Measurements from ENCODE around the gene WIPF2.
A peak's percentile ranks its signal among the peaks of the same experiment; 100 is the strongest.
"Not testable (repeated sequence)": the region's sequence is repeated elsewhere in the genome, so short reads cannot be mapped to it uniquely, and the experiment has no call there.

WIPF2 gene

DNA sequence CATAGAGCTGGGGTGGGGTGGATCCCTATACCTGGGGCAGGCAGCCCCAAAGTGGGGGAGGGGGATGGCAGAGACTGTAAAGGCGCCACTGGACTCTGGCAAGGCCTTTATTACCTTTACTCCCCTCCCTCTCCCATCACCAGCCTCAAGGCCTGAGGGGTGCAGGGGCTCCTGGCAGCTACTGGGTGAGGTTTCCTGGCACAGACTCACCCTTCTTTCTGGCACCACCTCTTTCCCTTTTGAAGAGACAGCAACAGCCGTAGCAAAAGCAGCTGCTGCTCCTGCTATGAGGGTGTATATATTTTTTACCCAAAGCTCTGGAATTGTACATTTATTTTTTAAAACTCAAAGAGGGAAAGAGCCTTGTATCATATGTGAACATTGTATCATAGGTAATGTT is 24.3 kb upstream of the WIPF2 start:
- DNase-seq: no peak

GRCh38 chr17:40197550-40197949 is 21.6 kb upstream of the WIPF2 start:
- no peak for DNase-seq

- DNase-seq: not testable (repeated sequence)
These were observed 21.1 kb upstream of the WIPF2 start for GRCh38 chr17:40197965-40198456.

- DNase-seq: no peak
These were observed 20.5 kb upstream of the WIPF2 start for GRCh38 chr17:40198576-40198975.

DNA sequence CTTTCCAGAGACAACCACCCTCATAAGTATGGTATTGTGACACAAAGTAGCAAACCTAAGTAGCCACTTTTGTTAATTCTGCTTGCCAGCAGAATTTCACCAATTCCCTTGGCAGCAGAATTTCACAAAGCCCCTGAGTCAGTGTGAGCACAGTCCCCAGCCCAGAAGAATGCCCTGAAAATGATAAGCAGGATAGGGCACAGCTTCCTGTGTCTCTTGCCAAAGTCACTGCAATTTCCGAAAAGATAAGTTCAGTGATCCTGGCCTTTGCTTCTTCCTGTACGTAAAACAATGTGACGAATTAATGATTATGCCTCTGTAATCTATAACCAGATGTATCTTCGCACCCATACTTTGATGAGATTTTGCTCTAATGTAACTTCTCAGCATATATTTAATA is 16.0 kb upstream of the WIPF2 start:
- DNase-seq: no peak

DNA sequence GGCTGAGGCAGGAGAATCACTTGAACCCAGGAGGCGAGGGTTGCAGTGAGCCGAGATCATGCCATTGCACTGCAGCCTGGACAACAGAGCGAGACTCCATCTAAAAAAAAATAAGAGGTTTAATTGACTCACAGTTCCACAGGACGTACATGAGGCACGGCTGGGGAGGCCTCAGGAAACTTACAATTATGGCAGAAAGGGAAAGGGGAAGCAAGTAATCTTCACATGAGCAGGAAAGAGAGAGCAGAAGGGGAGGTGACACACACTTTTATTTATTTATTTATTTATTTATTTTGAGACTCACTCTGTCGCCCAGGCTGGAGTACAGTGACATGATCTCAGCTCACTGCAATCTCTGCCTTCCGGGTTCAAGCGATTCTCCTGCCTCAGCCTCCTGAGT is 12.9 kb upstream of the WIPF2 start:
- DNase-seq: not testable (repeated sequence)

DNA sequence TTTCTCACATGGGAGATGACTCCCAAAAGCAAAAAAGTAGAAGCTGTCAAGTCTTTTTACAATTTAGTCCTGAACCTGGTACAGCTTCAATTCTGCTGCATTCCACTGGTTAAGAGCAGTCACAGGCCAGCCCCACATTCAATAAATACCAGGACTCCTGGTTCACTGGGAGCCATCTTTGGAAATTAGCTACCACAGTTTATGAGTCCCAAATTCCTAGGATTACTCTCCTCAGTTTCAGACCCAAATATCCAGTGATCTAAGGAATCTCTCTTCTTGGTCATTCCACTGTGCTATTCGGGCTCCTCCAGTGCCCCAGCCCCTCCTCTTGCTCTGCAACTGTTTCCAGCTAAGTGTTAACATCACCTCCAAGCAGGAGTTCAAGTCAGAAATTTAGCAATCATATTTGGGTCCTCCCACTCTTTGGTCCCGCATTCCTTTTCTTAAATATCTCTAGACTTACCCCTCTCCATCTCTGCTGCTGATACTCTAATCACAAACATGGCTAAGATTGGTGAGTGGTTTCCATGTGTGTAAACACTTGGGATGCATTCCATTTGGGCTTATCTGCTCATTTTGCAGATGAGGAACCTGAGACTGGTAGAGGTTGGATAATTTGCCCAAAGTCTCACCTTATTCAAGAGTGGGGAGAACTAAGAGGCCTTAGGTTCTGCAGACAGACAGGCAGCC is 9.6 kb upstream of the WIPF2 start:
- no peak for DNase-seq

DNA sequence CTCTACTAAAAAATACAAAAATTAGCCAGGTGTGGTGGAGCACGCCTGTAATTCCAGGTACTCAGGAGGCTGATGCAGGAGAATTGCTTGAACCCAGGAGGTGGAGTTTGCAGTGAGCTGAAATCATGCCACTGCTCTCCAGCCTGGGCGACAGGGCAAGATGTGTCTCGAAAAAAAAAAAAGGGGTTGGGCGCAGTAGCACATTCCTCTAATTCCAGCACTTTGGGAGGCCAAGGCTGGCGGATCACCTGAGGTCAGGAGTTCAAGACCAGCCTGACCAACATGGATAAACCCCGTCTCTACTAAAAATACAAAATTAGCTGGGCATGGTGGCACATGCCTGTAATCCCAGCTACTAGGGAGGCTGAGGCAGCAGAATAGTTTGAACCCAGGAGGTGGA is 5.2 kb upstream of the WIPF2 start:
- not testable (repeated sequence) for DNase-seq

- DNase-seq: no peak
These were observed 931 bp upstream of the WIPF2 start for GRCh38 chr17:40218006-40218739.

DNA sequence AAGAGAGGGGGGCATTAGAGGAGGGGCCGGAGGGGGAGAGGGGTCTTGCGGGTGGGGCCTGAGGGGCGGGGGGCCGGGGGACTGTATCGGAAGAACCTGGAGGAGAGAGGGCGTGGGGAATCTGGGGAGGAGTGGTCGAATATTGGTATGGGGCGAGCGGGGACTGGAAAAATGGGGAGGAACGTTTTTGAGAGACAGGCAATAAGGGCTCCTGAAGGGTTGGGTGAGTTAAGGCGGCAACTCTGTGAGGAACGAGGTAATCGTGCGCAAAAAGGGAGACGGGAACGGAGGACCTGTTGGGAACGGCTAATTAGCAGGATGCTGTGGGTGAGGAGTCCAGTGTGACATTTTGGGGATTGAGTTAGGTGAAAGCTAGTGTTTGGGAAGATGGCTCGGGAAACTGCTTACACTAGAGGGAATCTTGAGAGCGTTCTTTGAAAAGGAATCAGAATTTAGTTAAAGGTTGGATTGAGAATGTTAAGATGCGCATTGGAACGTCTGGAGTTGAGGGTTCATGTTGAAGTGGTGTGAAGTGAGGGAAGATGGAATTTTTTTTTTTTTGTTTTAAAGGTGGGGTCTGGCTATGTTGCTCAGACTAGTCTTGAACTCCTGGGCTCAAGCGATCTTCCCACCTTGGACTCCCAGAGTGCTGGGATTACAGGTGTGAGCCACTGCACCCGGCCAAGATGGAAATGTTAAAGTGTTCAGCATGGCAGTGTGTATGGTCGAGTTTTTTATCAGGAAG is 662 bp downstream of the WIPF2 start:
- DNase-seq: peak; percentile 11

DNA sequence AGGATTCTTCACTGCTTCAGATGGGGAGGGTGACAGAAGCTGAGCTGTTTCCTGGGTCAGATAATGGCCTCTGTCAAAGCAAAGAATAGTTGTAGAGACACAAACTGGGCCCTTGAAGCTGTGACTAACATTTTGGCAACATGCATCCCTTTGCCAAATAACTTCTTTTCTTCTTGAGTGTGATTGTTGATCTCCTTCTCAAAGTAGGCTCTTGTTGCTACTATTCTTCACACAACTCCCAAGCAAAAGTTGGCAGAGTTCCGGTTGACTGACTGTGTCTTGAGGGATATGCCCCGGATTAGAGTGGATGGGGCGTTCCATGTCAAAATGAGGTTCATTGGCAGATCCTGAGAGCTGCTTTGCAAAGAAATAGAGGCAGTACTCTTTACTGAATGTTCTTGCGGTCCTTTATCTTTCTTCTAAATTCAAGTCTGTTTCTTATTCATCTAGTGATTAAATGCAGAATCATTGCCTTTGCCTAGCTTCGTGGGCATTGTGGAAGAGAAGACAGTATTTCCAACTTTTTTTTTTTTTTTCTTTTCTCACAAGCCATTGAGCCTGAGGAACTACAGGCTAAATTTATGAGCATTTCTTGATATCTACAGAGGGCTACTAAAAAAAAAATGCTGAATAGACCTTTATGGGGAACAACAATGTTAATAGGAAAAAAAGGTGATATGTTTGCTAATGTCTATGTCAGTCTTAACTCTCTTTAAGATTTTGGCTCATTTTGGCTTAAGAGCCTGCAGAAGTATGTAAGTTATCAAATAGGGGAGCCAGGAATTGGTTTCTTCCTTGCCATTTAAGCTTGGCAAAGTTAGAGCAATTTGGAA is 5.8 kb downstream of the WIPF2 start:
- no peak for DNase-seq

DNA sequence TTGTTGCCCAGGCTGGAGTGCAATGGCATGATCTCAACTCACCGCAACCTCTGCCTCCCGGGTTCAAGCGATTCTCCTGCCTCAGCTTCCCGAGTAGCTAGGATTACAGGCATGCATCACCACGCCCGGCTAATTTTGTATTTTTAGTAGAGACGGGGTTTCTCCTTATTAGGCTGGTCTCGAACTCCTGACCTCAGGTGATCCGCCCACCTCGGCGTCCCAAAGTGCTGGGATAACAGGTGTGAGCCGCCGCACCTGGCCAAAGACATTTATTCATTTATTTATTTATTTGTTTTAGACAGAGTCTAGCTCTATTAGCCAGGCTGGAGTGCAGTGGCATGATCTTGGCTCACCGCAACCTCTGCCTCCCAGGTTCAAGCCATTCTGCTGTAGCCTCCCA is 10.0 kb downstream of the WIPF2 start:
- not testable (repeated sequence) for DNase-seq

DNA sequence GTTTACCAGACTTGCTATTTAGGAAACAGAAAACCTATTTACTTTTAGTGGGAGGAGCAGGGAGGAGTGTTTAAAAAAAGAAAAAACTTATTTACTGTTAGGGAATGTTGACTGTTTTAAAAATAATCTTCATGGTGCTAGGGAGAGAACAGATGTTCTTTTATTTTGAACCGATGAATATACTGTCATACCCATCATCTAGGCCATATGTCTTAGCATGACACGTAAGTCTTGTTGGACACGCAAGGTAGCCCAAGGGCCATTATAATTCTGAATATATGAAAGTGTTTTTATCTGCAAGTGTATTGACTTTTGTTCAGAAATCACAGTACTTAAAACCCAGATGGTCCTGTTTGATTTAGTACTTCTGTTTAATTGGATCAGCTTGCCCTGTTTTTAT is 11.6 kb downstream of the WIPF2 start:
- no peak for DNase-seq

DNA sequence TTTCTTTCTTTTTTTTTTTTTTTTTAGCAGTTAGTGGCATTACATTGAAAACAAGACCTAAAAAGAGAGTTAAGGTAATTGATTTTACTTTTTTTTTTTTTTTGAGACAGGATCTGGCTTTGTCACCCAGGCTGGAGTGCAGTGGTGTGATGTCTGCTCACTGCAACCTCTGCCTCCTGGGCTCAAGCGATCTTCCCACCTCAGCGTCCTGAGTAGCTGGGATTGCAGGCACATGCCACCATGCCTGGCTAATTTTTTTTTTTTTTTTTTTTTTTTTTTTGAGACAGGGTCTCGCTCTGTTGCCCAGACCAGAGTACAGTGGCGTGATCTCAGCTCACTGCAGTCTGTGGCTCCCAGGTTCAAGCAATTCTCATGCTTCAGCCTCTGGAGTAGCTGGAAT is 12.8 kb downstream of the WIPF2 start:
- DNase-seq: not testable (repeated sequence)

DNA sequence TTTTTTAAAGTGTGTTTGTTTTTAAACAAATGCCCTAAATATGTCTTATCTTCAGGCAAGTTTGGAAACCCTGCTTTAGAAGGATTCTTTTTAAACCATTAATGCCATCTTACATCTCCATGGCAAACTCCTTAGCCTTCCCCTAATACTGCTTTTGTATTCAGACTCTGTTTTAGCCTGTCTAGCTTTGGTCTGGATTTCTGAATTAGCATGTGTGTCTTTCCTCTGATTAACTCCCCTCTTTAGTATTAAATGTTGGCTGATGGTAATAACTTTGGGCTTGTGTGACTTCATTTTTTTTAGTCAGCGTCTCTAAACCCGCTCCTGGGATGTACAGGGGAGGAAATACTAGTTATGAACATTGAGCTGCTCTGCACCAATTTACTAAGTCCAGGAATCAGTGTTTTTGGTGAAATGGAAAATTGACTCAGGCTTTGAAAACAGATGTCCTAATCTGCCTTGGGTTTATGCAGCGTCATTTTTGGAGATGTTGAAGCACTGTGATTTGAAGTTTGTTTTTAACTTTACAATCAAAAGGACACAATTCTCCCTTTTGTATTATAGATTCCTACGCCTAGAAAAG is 22.2 kb downstream of the WIPF2 start:
- no peak for DNase-seq

DNA sequence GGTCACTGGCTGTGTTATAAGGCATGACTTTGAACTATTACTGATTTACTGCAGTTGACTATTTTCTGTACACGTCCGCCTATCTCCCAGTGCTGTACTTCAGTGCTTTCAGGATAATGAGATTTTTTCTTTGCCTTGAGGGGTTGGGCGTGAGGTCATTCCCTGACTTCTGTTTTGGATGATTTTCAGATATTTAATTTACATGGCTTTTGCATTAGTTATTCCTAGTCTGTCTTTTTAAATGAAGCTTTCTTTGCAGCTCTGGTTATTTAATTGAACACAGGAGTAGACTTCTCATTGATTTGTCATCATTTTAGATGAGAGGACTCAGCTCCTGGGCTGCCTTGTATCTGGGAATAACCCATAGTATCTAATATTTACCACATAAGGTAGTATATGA is 23.7 kb downstream of the WIPF2 start:
- DNase-seq: no peak

GRCh38 chr17:40243761-40244160 is 24.7 kb downstream of the WIPF2 start:
- DNase-seq: no peak

DNA sequence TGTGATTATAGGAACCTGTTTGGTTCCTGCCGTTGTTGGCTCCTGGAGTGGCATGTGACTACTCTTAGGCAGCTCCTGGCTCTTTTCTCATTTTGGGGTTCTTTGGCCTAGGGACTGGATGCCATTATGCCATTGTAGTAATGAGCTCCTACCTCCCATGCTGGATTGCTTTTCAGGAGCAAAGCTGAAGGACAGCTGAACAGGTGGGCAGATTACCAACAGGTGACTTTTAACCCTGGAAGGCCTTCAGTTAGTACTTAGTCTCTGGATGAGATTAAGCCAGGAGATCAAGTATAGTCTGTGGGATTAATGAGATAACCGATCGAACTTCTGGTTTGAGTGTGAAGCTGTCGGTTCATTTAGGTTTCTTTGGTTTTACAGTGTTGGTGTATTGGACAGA is 25.2 kb downstream of the WIPF2 start:
- no peak for DNase-seq

DNA sequence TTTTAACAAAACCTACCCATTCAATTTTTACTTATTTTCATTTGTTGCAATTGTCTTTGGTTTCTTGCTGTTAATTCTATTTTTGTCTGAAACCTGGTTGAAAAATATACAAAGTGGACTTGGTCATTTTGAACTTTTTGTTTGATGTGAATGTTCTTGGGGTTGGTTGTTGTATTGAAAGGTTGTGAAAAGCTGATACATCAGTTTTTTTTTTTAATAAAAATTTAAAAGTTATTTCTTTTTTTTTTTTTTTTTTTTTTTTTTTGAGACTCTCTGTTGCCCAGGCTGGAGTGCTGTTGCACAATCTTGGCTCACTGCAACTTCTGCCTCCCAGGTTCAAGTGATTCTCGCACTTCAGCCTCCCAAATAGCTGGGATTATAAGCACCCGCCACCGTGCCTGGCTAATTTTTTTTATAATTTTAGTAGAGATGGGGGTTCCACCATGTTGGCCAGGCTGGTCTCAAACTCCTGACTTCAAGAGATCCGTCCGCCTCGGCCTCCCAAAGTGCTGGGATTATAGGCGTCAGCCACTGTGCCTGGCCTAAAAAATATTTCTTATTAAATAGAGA is 28.9 kb downstream of the WIPF2 start:
- DNase-seq: no peak

- DNase-seq: no peak
These were observed 29.4 kb downstream of the WIPF2 start for GRCh38 chr17:40248507-40248906.

DNA sequence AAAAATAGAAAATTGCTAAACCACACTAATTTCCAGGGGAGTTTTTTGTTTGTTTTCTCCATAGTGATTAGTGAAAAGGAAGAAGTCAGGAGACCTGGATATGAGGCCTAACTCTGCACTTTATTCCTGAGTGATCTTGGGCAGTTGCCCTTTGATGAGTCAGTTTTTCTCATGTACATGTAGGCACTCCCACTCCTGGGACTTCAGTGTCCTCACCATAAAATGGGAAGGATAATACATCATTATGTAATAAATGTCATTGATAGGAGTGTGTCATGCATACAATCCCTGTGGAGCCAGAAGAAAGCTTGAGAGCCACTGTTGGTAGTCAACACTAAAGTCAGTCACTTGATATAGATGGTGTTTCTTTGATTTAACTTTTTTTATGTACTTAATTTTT is 32.5 kb downstream of the WIPF2 start:
- DNase-seq: no peak

GRCh38 chr17:40253565-40253964 is 34.5 kb downstream of the WIPF2 start:
- no peak for DNase-seq

Measured in activated T-cell treated with anti-CD3 and anti-CD28 coated beads for 4 hours (primary cell).